ENCODE data around the gene CARMIL1.

The CARMIL1 gene

DNA sequence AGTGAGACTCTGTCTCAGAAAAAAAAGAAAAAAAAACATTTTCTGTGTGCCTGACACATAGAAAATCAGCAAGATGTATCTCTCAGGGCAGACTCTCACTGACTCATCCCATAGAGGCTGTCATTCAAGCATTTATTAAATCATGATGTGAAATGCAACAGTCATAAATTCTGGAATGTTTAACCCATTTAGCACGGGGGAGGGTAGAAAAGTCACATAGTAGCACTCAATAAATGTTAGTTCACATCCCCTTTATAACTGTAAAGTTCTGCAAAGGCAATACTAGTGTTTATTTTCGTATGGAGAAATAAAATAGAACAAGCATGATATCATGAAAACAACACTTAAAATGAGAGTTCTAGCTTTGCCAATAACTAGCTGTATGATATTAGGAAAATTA is 15.5 kb upstream of the CARMIL1 start:
- DNase-seq: no peak
- Histone ChIP-seq H3K27ac (no peak overlapping the region), H3K9me3 (ENCODE audit: severe bottlenecking) (no peaks in the 10 kb centered on the region), H3K27me3 (ENCODE audit: insufficient read depth, low read depth, severe bottlenecking) (no peaks in the 10 kb centered on the region), H3K4me3 (ENCODE audit: low read depth, low read length) (no peak overlapping the region), H3K36me3 (no peaks in the 10 kb centered on the region)
- no peak for TF ChIP-seq CTCF (IDR thresholded peaks at IDR 0.05; ENCODE audit: low read depth, low read length)

- DNase-seq: no peak
- Histone ChIP-seq H3K4me3 (ENCODE audit: low read depth, low read length) (no peak overlapping the region), H3K9me3 (ENCODE audit: severe bottlenecking) (peaks cover 4% of the 10 kb centered on the region), H3K27ac (no peak overlapping the region), H3K36me3 (no peaks in the 10 kb centered on the region), H3K27me3 (ENCODE audit: insufficient read depth, low read depth, severe bottlenecking) (no peaks in the 10 kb centered on the region)
- no peak for TF ChIP-seq CTCF (IDR thresholded peaks at IDR 0.05; ENCODE audit: low read depth, low read length)
These were observed 12.6 kb upstream of the CARMIL1 start for GRCh38 chr6:25266456-25267100.

DNA sequence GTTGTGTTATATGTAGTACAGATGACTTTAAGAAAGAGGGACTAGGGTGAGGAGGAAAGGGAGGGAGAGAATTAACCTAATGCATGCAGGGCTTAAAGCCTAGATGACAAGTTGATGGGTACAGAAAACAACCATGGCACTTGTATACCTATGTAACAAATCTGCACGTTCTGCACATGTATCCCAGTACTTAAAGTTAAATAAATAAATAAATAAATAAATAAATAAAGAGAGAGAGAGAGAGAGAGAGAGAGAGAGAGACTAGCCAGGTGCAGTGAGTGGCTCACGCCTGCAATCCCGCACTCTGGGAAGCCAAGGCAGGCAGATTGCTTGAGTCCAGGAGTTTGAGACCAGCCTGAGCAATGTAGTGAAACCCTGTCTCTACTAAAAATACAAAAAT is 11.5 kb upstream of the CARMIL1 start:
- no peaks in the 10 kb centered on the region for H3K36me3 ChIP-seq
- no peaks in the 10 kb centered on the region for H3K27me3 ChIP-seq (ENCODE audit: insufficient read depth, low read depth, severe bottlenecking)
- H3K9me3 ChIP-seq (ENCODE audit: severe bottlenecking): peaks cover 4% of the 10 kb centered on the region
- no peak for DNase-seq
- no peak for TF ChIP-seq CTCF (IDR thresholded peaks at IDR 0.05; ENCODE audit: low read depth, low read length)
- no peak overlapping the region for H3K27ac ChIP-seq
- H3K4me3 ChIP-seq (ENCODE audit: low read depth, low read length): no peak overlapping the region

DNA sequence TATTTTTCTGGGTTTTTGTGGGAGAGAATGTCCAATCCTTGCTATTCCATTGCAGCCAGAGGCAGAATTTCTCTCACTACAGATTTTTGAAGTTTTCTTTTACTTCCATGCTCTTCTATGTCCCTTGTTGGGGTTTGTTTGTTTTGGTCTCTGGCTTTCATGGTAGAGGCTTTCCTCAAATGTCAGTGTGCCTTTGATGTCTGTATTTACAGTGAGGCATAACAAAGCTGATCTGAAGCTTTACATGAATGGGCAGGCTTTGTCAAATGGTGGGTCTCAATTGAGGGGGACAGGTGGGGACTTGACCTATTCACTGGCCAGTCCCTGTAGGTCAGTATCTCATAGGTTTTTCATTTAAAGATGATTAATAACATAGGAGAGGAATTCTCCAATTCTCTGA is 8.6 kb upstream of the CARMIL1 start:
- no peak for TF ChIP-seq CTCF (IDR thresholded peaks at IDR 0.05; ENCODE audit: low read depth, low read length)
- no peak overlapping the region for H3K4me3 ChIP-seq (ENCODE audit: low read depth, low read length)
- no peak overlapping the region for H3K27ac ChIP-seq
- no peak for DNase-seq
- H3K36me3 ChIP-seq: no peaks in the 10 kb centered on the region
- no peaks in the 10 kb centered on the region for H3K27me3 ChIP-seq (ENCODE audit: insufficient read depth, low read depth, severe bottlenecking)
- H3K9me3 ChIP-seq (ENCODE audit: severe bottlenecking): peaks cover 4% of the 10 kb centered on the region

DNA sequence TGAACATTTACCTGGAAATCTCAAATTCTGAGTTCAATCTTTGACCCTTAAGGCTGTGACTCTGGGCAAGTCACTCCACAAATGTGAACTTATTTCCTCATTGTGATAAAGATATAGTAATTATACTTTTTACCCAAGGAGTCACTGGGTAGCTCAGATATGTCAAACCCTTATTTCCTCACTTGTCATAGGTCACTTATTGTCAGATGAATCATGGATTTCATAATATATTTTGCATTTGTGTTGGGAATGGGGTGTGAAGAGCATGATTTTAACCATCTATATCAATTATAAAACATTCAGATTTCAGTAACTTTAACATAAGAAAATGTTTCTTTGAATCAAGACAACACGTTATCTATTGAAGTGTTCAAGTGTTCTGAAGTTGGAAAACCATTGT is 3.7 kb upstream of the CARMIL1 start:
- DNase-seq: no peak
- Histone ChIP-seq H3K27me3 (ENCODE audit: insufficient read depth, low read depth, severe bottlenecking) (no peaks in the 10 kb centered on the region), H3K4me3 (ENCODE audit: low read depth, low read length) (no peak overlapping the region), H3K9me3 (ENCODE audit: severe bottlenecking) (no peaks in the 10 kb centered on the region), H3K27ac (no peak overlapping the region), H3K36me3 (no peaks in the 10 kb centered on the region)
- no peak for TF ChIP-seq CTCF (IDR thresholded peaks at IDR 0.05; ENCODE audit: low read depth, low read length)

GRCh38 chr6:25277386-25277785 is 1.8 kb upstream of the CARMIL1 start:
- Histone ChIP-seq H3K9me3 (ENCODE audit: severe bottlenecking) (no peaks in the 10 kb centered on the region), H3K27me3 (ENCODE audit: insufficient read depth, low read depth, severe bottlenecking) (no peaks in the 10 kb centered on the region), H3K4me3 (ENCODE audit: low read depth, low read length) (no peak overlapping the region), H3K36me3 (no peaks in the 10 kb centered on the region), H3K27ac (no peak overlapping the region)
- DNase-seq: no peak
- no peak for TF ChIP-seq CTCF (IDR thresholded peaks at IDR 0.05; ENCODE audit: low read depth, low read length)
